DMS153 treated with DMSO at 0.1 percent for 48 hours (cell line): ENCODE data around the gene CCDC88C.
"Not testable (repeated sequence)": the region's sequence is repeated elsewhere in the genome, so short reads cannot be mapped to it uniquely, and the experiment has no call there.

Experiments used
- DNase-seq: peaks from one replicate; lab custom pipeline; 2025; ENCODE audit not compliant: unreplicated experiment; lab: John Stamatoyannopoulos, UW

The CCDC88C gene

GRCh38 chr14:91230397-91231035, 187.1 kb downstream of the CCDC88C start:
- DNase-seq = no peak

GRCh38 chr14:91229743-91230200, 187.8 kb downstream of the CCDC88C start:
- DNase-seq = no peak

DNA sequence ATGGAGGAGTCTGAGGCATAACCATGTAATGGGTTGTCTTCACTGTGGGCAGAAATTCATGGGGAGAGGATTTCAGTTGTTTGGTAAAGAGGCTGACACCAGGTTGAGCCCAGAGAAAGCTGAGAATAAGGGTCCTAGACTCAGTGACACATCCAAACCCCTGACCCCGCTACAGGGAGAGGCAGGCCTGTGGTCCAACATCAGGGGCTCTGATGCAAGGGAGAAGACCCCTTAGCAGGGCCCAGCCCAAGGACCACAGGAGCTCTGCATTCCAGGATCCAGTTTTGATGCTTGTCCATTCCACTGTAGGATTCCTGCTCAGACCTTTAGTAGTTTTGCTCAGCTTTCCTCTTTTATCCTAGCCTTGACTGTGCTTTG, 188.6 kb downstream of the CCDC88C start:
- DNase-seq = no peak

DNA sequence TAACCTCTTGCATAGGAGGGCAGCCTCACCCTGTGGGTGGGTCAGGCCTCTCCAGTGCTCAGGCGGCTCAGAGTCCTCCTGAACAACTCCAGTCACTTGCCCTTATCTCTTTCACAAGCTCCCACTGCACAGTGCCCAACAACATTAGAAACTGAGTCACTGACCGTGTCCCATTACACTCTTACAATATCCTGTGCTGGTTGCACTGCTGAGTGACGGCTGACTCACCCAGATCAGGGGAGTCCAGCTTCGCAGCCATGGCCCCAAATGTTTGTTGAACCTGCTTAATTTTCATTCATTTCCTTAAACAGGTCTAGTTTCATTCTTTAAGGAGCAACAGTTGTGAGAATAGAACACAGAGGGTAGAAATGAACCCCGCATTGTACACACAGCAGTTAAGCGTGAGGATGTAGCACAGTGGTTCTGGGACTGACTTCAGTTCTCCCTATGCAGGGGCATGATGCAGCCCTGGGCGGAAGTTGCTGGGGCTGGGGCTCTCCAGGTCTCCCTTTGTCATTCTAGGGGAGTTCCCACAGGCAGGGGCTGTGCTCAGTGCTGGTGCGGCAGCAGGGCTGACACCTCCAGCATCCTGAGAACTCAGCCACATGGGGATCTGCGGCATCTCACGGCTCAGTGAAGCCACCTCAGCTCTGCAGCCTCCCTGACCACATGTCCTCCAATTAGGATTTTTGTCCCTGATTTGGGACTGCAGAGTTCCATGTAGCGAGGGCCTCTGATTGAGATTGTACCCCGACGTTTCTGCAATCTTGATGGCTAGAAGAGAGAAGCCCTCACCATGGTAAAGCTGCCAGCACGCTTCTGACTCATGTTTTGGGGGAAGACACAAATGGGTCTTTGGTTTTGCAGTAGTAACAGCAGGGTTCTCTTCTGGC, 189.3 kb downstream of the CCDC88C start:
- DNase-seq = no peak

GRCh38 chr14:91227183-91227628, 190.4 kb downstream of the CCDC88C start:
- DNase-seq = no peak

DNA sequence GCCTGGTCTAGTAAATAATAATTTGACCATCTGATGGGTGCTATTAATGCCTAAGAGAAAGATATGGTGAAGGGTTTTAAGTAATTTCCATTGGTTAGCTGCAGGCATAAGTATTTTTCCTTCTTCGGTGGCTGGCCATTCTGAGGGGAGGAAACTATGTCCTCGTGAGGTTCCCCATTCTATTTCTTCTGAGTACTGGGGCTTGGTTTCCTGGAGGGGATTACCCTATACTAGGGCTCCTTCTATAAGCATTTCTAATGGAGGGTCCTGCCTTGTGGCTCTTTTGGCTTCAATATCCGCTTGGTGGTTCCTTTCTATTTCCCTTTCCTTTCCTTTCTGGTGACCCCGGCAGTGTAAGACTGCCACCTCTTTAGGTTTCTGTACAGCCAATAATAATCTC, 191.3 kb downstream of the CCDC88C start:
- DNase-seq = not testable (repeated sequence)

GRCh38 chr14:91225025-91225424, 192.6 kb downstream of the CCDC88C start:
- DNase-seq = no peak

- DNase-seq = no peak
Observed at GRCh38 chr14:91223028-91223783, 194.4 kb downstream of the CCDC88C start.
